GM19467 (cell line): ENCODE measurements around the gene GSN.

Experiments
- ATAC-seq: cut with Tn5 transposase; IDR thresholded peaks from one replicate; pipeline ENCODE4 v1.9.1; 2021; ENCODE audit warnings: mild to moderate bottlenecking, moderate library complexity; ENCODE audit not compliant: unreplicated experiment

Gene GSN

GRCh38 chr9:121348221-121348620 lies 80.3 kb downstream of the GSN start:
- no peak for ATAC-seq

- ATAC-seq = no peak
These were observed 81.0 kb downstream of the GSN start for GRCh38 chr9:121349009-121349408.

GRCh38 chr9:121350036-121350435 lies 82.1 kb downstream of the GSN start:
- ATAC-seq = no peak

GRCh38 chr9:121350993-121351561 lies 83.1 kb downstream of the GSN start:
- no peak for ATAC-seq

- peak; percentile 99 for ATAC-seq
These were observed 85.5 kb downstream of the GSN start for GRCh38 chr9:121353241-121354061.

GRCh38 chr9:121354141-121354540 lies 86.2 kb downstream of the GSN start:
- no peak for ATAC-seq

GRCh38 chr9:121354762-121355161 lies 86.8 kb downstream of the GSN start:
- ATAC-seq = no peak

GRCh38 chr9:121357011-121357410 lies 89.0 kb downstream of the GSN start:
- ATAC-seq = no peak

GRCh38 chr9:121358751-121359150 lies 90.8 kb downstream of the GSN start:
- ATAC-seq = no peak

- ATAC-seq = no peak
These were observed 91.7 kb downstream of the GSN start for GRCh38 chr9:121359351-121360294.

- no peak for ATAC-seq
These were observed 92.8 kb downstream of the GSN start for GRCh38 chr9:121360601-121361374.

GRCh38 chr9:121362813-121363621 lies 95.1 kb downstream of the GSN start:
- ATAC-seq = no peak

- no peak for ATAC-seq
These were observed 95.6 kb downstream of the GSN start for GRCh38 chr9:121363622-121363961.

GRCh38 chr9:121364077-121364476 lies 96.1 kb downstream of the GSN start:
- ATAC-seq = no peak

GRCh38 chr9:121364886-121365285 lies 96.9 kb downstream of the GSN start:
- no peak for ATAC-seq

GRCh38 chr9:121365564-121365963 lies 97.6 kb downstream of the GSN start:
- ATAC-seq = no peak

GRCh38 chr9:121366611-121367192 lies 98.7 kb downstream of the GSN start:
- no peak for ATAC-seq

- no peak for ATAC-seq
These were observed 99.6 kb downstream of the GSN start for GRCh38 chr9:121367306-121368137.

- ATAC-seq = no peak
These were observed 100.2 kb downstream of the GSN start for GRCh38 chr9:121368138-121368522.
